Choroid plexus epithelial cell (primary cell): ENCODE data around the gene NEO1.

Experiments used
- DNase-seq: peaks from one replicate; pipeline ENCODE4 v3.0.0-alpha.2; 2010; ENCODE audit warnings: low read depth
- H3K4me3 ChIP-seq: 2 replicates; pipeline ENCODE4 v1.5.1; 2011; ENCODE audit warnings: low read depth, mild to moderate bottlenecking, control low read depth, low read length, moderate library complexity
- TF ChIP-seq, protein P1 (sequence below): conservative IDR thresholded peaks from 2 replicates; pipeline ENCODE4 v1.5.1; 2011; ENCODE audit warnings: low read depth, mild to moderate bottlenecking, control low read depth, inconsistent platforms, low read length, moderate library complexity

Gene NEO1

DNA sequence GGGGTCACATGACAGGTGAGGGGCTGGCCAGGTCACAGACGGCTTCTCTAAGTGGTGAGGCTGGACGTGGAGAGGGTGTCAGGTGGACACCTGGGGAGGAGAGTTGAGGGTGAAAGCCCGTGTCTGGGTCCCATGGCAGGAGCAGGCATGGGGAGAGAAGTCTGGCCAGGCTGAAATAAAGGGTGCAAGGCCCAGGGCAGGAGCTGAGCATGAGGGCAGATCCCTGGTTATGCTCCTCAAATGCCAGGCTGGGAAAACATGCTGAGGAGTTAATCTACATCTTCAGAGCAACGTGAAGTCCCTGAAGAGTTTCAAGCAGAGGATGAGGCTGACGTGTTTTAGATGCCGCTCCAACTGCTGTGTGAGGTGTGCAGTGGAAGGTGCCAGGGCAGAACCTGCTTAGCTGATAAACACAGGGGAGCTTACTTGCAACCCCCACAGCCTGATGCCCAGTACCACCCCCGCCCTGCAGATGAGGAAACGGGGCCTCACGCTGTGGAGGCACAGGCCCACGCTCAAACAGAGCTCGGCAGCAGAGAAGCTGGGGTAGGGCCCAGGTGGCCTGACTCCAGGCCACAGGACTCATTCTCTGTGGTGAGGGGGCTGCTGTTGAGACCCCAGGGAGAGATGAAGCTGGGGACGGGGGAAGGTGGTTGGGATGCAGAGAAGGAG, 276.0 kb downstream of the NEO1 start:
- H3K4me3 ChIP-seq = no peak overlapping the region
- no peak for DNase-seq
- TF ChIP-seq, protein P1, sequence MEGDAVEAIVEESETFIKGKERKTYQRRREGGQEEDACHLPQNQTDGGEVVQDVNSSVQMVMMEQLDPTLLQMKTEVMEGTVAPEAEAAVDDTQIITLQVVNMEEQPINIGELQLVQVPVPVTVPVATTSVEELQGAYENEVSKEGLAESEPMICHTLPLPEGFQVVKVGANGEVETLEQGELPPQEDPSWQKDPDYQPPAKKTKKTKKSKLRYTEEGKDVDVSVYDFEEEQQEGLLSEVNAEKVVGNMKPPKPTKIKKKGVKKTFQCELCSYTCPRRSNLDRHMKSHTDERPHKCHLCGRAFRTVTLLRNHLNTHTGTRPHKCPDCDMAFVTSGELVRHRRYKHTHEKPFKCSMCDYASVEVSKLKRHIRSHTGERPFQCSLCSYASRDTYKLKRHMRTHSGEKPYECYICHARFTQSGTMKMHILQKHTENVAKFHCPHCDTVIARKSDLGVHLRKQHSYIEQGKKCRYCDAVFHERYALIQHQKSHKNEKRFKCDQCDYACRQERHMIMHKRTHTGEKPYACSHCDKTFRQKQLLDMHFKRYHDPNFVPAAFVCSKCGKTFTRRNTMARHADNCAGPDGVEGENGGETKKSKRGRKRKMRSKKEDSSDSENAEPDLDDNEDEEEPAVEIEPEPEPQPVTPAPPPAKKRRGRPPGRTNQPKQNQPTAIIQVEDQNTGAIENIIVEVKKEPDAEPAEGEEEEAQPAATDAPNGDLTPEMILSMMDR = no peak

DNA sequence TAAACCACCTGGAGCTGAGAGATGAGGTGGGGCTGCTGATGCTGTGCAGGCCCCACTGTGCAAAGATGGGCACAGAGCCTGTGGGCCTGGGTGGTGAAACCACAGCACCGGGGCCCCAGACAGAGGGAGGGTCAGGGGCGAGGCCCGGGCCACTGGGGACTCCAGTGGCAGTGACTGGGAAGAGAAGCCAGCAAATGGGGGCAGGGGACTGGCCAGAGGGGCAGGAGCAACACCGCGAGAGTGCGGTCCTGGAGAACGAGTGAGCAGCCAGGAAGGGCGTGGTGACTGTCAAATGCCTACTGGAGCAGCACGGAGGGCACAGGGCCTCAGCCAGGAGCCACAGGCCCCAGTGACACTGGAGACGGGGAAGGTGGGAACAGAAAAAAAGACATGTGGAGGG, 276.7 kb downstream of the NEO1 start:
- H3K4me3 ChIP-seq = no peak overlapping the region
- TF ChIP-seq, protein P1 = no peak
- no peak for DNase-seq

DNA sequence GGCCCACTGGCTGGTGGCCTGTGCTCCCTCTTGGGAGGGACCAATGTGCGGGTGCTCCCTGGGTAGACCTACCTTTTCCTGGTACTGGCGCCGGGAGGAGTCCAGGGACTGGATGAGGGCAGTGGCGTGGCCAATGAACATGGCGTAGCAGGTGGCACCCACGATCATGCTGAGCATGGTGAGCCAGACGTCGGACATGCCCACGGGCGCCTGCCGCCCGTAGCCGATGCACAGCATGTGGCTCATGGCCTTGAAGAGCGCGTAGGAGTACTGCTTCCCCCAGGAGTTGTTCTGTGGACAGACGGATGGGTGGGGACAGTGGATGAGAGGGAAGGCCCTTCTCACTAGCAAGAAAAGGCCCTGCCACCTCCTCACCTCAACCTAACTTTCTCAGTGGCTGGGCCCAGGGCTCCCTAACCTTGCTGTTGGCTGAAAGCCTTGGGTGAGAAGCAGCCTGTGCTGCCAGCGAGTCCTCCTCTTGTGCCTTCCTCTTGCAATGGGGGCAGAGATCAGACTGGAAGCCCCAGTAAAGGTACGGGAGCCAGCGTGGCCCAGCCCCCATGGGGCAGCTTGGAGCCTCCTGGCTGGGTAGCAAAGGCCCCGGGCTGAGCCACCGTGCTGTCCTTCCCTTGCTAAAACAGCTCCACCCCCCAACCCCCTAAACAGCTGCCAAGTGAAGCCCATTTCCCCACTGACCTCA, 277.4 kb downstream of the NEO1 start:
- H3K4me3 ChIP-seq = no peak overlapping the region
- TF ChIP-seq, protein P1 = no peak
- DNase-seq = no peak

DNA sequence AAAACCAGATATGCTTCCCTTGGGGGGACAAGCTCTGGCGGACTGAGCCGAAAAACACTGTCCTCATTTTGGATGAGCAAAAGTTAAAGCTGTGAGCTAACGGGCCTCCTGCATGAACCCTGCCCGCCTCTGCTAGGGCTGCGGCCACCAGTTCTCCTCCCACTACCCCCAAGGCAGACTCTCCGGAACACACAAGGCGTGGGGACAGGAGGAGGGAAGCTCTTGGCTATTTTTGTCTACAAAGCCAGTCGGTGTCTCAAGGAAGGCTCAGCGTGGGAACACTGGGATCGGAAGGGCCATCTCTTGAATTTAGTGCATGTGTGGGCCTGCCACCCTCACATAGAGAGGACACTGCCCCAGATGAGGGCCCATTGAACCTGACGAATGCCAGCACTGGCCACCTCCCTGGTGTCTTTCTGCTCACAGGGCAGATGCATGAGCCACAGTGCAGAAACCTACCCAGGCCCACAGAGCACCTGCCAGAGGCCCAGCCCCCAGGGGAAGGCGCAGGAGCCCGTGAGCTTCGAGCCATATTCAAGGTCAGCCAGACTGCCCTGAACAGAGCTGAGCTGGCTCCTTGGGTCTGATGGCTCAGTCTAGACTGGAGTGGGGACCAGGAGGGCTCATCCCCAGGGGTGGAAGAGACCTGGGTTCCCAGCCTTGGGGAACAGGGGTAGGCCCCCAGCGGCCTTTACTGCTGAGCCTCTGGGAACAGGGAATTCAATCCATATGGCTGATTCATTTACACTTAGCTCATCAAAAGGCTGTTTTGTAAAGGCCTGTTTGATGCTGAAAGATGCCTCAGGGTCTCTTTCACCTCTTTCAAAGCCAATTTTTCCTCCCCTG, 278.2 kb downstream of the NEO1 start:
- TF ChIP-seq, protein P1 = no peak

DNA sequence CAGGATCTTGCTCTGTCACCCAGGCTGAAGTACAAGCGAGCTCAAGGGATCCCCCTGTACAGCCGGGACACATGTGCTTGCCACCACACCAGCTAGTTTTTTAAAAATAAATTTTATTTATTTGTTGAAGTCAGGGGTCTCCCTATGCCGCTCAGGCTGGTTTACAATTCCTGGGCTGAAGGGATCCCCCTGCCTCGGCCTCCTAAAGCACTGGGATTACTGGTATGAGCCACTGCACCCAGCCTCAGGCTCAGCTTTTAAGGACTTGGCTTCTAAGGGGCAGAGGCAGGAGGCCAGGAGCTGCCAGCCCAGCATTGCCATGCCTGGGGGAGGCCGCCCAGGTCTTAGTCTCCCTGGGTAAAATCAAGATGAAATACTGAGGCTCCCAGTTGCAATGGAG, 279.2 kb downstream of the NEO1 start:
- TF ChIP-seq, protein P1 = no peak

More for the DNA sequence above, 278.2 kb downstream of the NEO1 start:
- H3K4me3 ChIP-seq = no peak overlapping the region
- DNase-seq = no peak

GRCh38 chr15:73331991-73332925, 280.0 kb downstream of the NEO1 start:
- TF ChIP-seq, protein P1 = no peak
- H3K4me3 ChIP-seq = no peak overlapping the region
- DNase-seq = no peak

More for the DNA sequence above, 279.2 kb downstream of the NEO1 start:
- no peak overlapping the region for H3K4me3 ChIP-seq
- no peak for DNase-seq
